Activated CD4-positive, alpha-beta T cell treated with anti-CD3 and anti-CD28 coated beads, Interleukin-2, amount 10 ng/mL, durations not matched to agents 7 days and 5 days (primary cell): ENCODE measurements around the gene PTPN14. TPM values are rescaled to one million over a fixed set of nuclear protein-coding genes. Genes with fewer than 3 reads are reported as not detected.
"Not testable (repeated sequence)": the region's sequence is repeated elsewhere in the genome, so short reads cannot be mapped to it uniquely, and the experiment has no call there.

Experiments
- CTCF ChIA-PET: fragments of 350-600 bp; sonication (Branson Sonifier 250); formaldehyde crosslinking; loops from one replicate; lab custom pipeline; 2021; ENCODE audit warnings: antibody characterized with exemption; lab: Charles Lee
- POLR2A ChIA-PET: fragments of 350-600 bp; sonication (Branson Sonifier 250); formaldehyde crosslinking; loops from one replicate; lab custom pipeline; 2021; ENCODE audit warnings: antibody characterized with exemption; lab: Charles Lee
- DNase-seq: peaks from one replicate; pipeline ENCODE4 v3.0.0-alpha.2; 2020
- H3K27ac Mint-ChIP-seq: one replicate; pipeline ENCODE4 v1.8.0; 2021; ENCODE audit warnings: mild to moderate bottlenecking, moderate library complexity, mixed read lengths
- H3K27me3 Mint-ChIP-seq: one replicate; pipeline ENCODE4 v1.8.0; 2021; ENCODE audit warnings: mixed read lengths
- H3K36me3 Mint-ChIP-seq: one replicate; pipeline ENCODE4 v1.8.0; 2021; ENCODE audit warnings: low read depth, mixed read lengths
- H3K4me1 Mint-ChIP-seq: one replicate; pipeline ENCODE4 v1.8.0; 2021; ENCODE audit warnings: mixed read lengths
- H3K4me3 Mint-ChIP-seq: one replicate; pipeline ENCODE4 v1.8.0; 2021; ENCODE audit warnings: mild to moderate bottlenecking, moderate library complexity, mixed read lengths
- H3K9me3 Mint-ChIP-seq: one replicate; pipeline ENCODE4 v1.8.0; 2021; ENCODE audit warnings: mixed read lengths
- total RNA-seq, 2 experiments: library from RNA; stranded (reverse); gene quantifications; one replicate each; pipeline ENCODE4 v1.2.3, GENCODE V29; 2021

PTPN14 gene
- total RNA-seq, 2 experiments from 2014 or later = 0.32 to 0.37 TPM

- POLR2A ChIA-PET = no interaction called here
- H3K4me3 Mint-ChIP-seq = no peak overlapping the region
- CTCF ChIA-PET = interaction anchor here (1.2 kb wide), 1 partner anchor 68 kb away, joined by 3 read pairs; no protein-coding TSS in a partner anchor
- no peak for DNase-seq
- H3K27ac Mint-ChIP-seq = no peak overlapping the region
- H3K4me1 Mint-ChIP-seq = peaks cover 51% of the 10 kb centered on the region
- H3K9me3 Mint-ChIP-seq = peaks cover 28% of the 10 kb centered on the region
- H3K27me3 Mint-ChIP-seq = no peaks in the 10 kb centered on the region
- peaks cover 22% of the 10 kb centered on the region for H3K36me3 Mint-ChIP-seq
Observed at GRCh38 chr1:214400131-214400530, 151.3 kb downstream of the PTPN14 start.

- H3K4me3 Mint-ChIP-seq = no peak overlapping the region
- ChIA-PET POLR2A (no interaction called here), CTCF (no interaction called here)
- H3K36me3 Mint-ChIP-seq = peaks cover 22% of the 10 kb centered on the region
- H3K9me3 Mint-ChIP-seq = peaks cover 27% of the 10 kb centered on the region
- peaks cover 40% of the 10 kb centered on the region for H3K4me1 Mint-ChIP-seq
- DNase-seq = no peak
- H3K27ac Mint-ChIP-seq = no peak overlapping the region
- no peaks in the 10 kb centered on the region for H3K27me3 Mint-ChIP-seq
Observed at GRCh38 chr1:214398490-214398889, 152.9 kb downstream of the PTPN14 start.

DNA sequence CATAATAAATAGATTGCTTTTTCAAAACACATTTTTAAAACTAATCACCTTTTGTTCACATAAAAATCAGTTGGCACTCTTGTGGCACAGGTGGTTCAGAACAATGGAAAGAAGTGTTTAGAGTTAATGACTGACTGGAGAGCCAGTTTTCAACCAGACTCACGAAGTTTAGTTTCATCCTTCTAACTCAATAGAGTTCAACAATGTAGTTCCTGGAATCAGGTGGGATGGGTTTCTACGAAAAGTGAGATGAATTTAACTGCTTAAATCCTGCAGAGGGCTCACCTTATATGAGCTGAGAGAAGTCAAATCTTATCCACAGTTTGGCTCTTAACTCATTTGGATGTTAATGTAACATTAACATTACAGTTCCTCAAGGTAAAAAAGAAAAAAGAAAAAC is 153.9 kb downstream of the PTPN14 start:
- peaks cover 22% of the 10 kb centered on the region for H3K36me3 Mint-ChIP-seq
- peaks cover 39% of the 10 kb centered on the region for H3K4me1 Mint-ChIP-seq
- H3K27ac Mint-ChIP-seq = peak overlapping the region; percentile 79
- H3K9me3 Mint-ChIP-seq = peaks cover 27% of the 10 kb centered on the region
- CTCF ChIA-PET = interaction anchor here (1.2 kb wide), 1 partner anchor 11 kb away, joined by 4 read pairs; no protein-coding TSS in a partner anchor
- POLR2A ChIA-PET = no interaction called here
- H3K4me3 Mint-ChIP-seq = no peak overlapping the region
- DNase-seq = no peak
- H3K27me3 Mint-ChIP-seq = no peaks in the 10 kb centered on the region

- Mint-ChIP-seq H3K27me3 (no peaks in the 10 kb centered on the region), H3K27ac (peak overlapping the region; percentile 1), H3K4me3 (no peak overlapping the region), H3K36me3 (peaks cover 22% of the 10 kb centered on the region), H3K9me3 (peaks cover 27% of the 10 kb centered on the region), H3K4me1 (peaks cover 39% of the 10 kb centered on the region)
- ChIA-PET POLR2A (no interaction called here), CTCF (interaction anchor here (0.9 to 1.4 kb wide), 3 partner anchors 9 to 28 kb away, joined by 3 to 5 read pairs (median 5); no protein-coding TSS in a partner anchor)
- no peak for DNase-seq
Observed at GRCh38 chr1:214396330-214396729, 155.1 kb downstream of the PTPN14 start.

- POLR2A ChIA-PET, H3K4me3 Mint-ChIP-seq, H3K27me3 Mint-ChIP-seq, H3K27ac Mint-ChIP-seq, DNase-seq: not testable (repeated sequence)
- peaks cover 22% of the 10 kb centered on the region for H3K36me3 Mint-ChIP-seq
- H3K9me3 Mint-ChIP-seq = peaks cover 26% of the 10 kb centered on the region
- H3K4me1 Mint-ChIP-seq = peaks cover 31% of the 10 kb centered on the region
- CTCF ChIA-PET = interaction anchor here (0.7 kb wide), 1 partner anchor 10 kb away, joined by 3 read pairs; no protein-coding TSS in a partner anchor
Observed at GRCh38 chr1:214394569-214394968, 156.8 kb downstream of the PTPN14 start.

DNA sequence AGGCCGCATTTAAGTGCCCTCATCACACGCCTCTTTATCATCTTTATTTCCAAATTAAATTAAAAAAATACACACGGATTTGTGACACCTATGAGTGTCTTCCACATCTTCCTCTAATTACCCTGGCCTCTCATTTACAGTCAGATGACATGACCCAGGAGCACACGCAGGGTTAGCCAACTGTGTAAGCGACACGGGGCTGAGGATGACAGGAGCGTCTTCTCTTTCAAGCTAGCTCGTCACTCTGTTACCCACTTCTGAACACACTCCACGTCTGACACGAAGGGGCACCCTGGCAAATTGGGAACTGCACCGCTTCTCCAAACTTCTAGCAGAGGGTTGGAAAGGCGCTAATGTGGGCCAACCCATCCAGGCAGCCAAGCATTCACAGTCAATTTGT is 158.3 kb downstream of the PTPN14 start:
- ChIA-PET CTCF (interaction anchor here (0.6 kb wide), 1 partner anchor 202 kb away, joined by 3 read pairs; no protein-coding TSS in a partner anchor), POLR2A (no interaction called here)
- H3K4me1 Mint-ChIP-seq = peaks cover 25% of the 10 kb centered on the region
- no peak overlapping the region for H3K4me3 Mint-ChIP-seq
- no peak for DNase-seq
- peaks cover 18% of the 10 kb centered on the region for H3K36me3 Mint-ChIP-seq
- peaks cover 21% of the 10 kb centered on the region for H3K9me3 Mint-ChIP-seq
- no peak overlapping the region for H3K27ac Mint-ChIP-seq
- H3K27me3 Mint-ChIP-seq = no peaks in the 10 kb centered on the region

DNA sequence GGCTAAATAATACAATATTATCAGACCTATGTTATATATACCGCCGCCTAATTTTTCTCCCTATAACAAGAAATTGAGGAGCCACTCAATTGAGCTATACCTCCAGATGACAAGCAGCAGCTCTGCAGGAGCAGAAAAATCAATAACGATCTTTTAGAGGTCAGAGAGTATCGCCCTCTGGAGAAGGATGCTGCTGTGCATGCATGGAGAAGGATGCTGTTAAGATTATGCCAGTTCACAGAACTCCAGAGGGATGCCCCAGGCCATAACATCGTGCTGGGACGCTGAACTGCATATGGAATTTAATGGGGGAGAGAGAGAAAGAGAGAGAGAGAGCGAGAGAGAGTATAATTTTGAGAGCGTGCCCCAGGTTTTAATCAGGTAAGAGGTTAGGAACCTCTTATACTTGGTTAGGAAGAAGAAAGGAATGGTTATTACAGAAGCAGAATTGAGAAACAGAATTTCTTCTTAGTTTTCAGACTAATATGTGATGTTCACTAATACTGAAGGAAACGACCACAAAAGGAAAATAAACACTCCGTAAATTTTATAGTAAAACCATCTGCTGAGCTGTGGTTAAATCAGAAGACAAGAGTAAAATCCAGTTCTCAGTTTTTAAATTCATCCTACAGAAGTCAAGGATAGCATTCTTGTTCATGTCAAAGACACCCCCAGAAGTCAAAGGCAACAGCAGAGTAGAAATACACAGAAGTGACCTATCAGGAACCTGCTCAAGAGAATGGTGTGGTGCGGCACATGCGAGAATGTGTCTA is 159.3 kb downstream of the PTPN14 start:
- Mint-ChIP-seq H3K4me1 (peaks cover 14% of the 10 kb centered on the region), H3K27me3 (no peaks in the 10 kb centered on the region), H3K27ac (no peak overlapping the region), H3K9me3 (peaks cover 12% of the 10 kb centered on the region), H3K4me3 (no peak overlapping the region), H3K36me3 (peaks cover 9% of the 10 kb centered on the region)
- CTCF ChIA-PET = no interaction called here
- POLR2A ChIA-PET = no interaction called here
- DNase-seq = no peak

- Mint-ChIP-seq H3K27me3 (no peaks in the 10 kb centered on the region), H3K4me1 (peaks cover 4% of the 10 kb centered on the region), H3K36me3 (no peaks in the 10 kb centered on the region), H3K4me3 (no peak overlapping the region), H3K27ac (no peak overlapping the region), H3K9me3 (no peaks in the 10 kb centered on the region)
- CTCF ChIA-PET = interaction anchor here (1.8 kb wide), 1 partner anchor 196 kb away, joined by 4 read pairs; no protein-coding TSS in a partner anchor
- POLR2A ChIA-PET = no interaction called here
- DNase-seq = no peak
Observed at GRCh38 chr1:214389734-214390133, 161.7 kb downstream of the PTPN14 start.

DNA sequence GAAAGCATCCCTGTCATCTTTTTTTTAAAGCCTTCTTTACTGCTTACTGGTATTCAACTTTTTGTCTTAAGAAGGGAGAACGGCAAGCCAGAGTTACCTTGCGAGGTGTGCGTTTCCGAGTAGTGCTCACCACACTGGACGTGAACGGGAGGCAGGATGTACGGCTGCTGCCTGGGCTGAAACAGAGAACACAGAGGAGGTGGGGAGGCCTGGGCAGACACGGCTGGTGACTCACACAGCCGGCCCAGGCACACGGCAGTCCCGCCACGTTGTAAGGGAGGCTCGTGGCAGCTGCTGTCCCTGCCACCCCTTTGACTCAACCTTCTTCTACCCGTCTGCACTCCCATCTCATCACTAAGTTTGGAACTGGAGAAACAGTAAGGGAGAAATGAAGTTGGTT is 164.7 kb downstream of the PTPN14 start:
- no peaks in the 10 kb centered on the region for H3K36me3 Mint-ChIP-seq
- H3K4me3 Mint-ChIP-seq = no peak overlapping the region
- H3K4me1 Mint-ChIP-seq = peaks cover 4% of the 10 kb centered on the region
- POLR2A ChIA-PET = interaction anchor here (0.6 kb wide), 1 partner anchor 415 kb away, joined by 3 read pairs; no protein-coding TSS in a partner anchor
- H3K9me3 Mint-ChIP-seq = no peaks in the 10 kb centered on the region
- H3K27ac Mint-ChIP-seq = peak overlapping the region; percentile 66
- CTCF ChIA-PET = interaction anchor here (1.1 kb wide), 1 partner anchor 10 kb away, joined by 5 read pairs; no protein-coding TSS in a partner anchor
- DNase-seq = no peak
- no peaks in the 10 kb centered on the region for H3K27me3 Mint-ChIP-seq

DNA sequence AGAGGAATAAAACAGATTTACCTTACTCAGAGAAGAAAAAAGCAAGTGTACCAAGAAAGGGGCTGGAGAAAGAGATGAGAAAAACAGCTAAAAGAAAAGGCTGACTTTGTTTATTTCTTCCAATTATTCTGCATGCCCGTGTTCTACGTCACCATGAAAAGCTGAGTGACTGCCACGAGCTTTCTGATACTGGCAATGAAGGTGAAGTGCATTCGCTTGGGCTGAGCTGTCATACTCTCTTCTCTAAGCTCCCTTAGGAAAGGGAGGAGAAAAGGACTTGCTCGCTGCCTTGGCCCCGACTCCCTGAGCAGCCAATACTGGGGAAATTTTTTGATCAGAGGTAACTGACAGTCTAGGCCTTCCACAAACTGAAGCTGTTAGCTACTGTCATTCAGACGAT is 165.1 kb downstream of the PTPN14 start:
- Mint-ChIP-seq H3K27ac (no peak overlapping the region), H3K4me3 (no peak overlapping the region), H3K36me3 (no peaks in the 10 kb centered on the region), H3K4me1 (peaks cover 4% of the 10 kb centered on the region), H3K27me3 (no peaks in the 10 kb centered on the region), H3K9me3 (no peaks in the 10 kb centered on the region)
- DNase-seq = no peak
- ChIA-PET POLR2A (interaction anchor here (0.6 kb wide), 1 partner anchor 414 kb away, joined by 3 read pairs; no protein-coding TSS in a partner anchor), CTCF (interaction anchor here (1.1 kb wide), 1 partner anchor 10 kb away, joined by 5 read pairs; no protein-coding TSS in a partner anchor)

GRCh38 chr1:214385428-214385827 is 166.0 kb downstream of the PTPN14 start:
- Mint-ChIP-seq H3K36me3 (no peaks in the 10 kb centered on the region), H3K9me3 (no peaks in the 10 kb centered on the region), H3K4me1 (peaks cover 4% of the 10 kb centered on the region), H3K4me3 (no peak overlapping the region), H3K27me3 (no peaks in the 10 kb centered on the region), H3K27ac (no peak overlapping the region)
- ChIA-PET POLR2A (no interaction called here), CTCF (interaction anchor here (1.1 kb wide), 1 partner anchor 11 kb away, joined by 5 read pairs; no protein-coding TSS in a partner anchor)
- DNase-seq = no peak

- CTCF ChIA-PET = no interaction called here
- Mint-ChIP-seq H3K27me3 (no peaks in the 10 kb centered on the region), H3K36me3 (no peaks in the 10 kb centered on the region), H3K4me1 (peaks cover 2% of the 10 kb centered on the region), H3K4me3 (no peak overlapping the region), H3K9me3 (no peaks in the 10 kb centered on the region), H3K27ac (no peak overlapping the region)
- DNase-seq = no peak
- POLR2A ChIA-PET = no interaction called here
Observed at GRCh38 chr1:214384373-214385079, 166.9 kb downstream of the PTPN14 start.
